Measurements from ENCODE around the gene NAA35. TPM values are rescaled to one million over a fixed set of nuclear protein-coding genes. Genes with fewer than 3 reads are reported as not detected.

NAA35 gene
- total and polyA plus RNA-seq, 3 donors from 2014 or later, result 32.8 to 41.4 (median 35.7) TPM

DNA sequence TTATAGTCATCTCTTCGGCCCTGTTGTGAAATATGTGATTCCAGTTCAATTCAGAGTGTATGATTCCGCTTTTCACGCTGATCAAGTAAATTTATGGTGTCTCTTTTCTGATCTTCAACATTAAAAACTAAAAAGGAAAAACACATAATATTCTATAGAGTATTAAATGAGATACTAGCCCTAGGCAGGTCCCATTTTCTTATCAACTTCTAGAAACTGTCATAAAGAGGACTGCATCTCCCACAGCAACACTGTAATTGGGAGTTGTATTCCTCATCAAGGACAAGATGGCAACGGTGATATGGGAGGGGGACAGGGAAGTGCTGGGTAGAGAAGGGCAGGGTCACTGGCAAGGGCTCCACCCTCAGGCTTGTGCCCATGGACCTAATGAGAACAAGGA is 86.8 kb downstream of the NAA35 start:
- intact Hi-C loops (cut with DNase I; ENCODE audit: low total_unique reads), result no loop called here

GRCh38 chr9:86034863-86035734 is 94.2 kb downstream of the NAA35 start:
- TF ChIP-seq, protein P1, sequence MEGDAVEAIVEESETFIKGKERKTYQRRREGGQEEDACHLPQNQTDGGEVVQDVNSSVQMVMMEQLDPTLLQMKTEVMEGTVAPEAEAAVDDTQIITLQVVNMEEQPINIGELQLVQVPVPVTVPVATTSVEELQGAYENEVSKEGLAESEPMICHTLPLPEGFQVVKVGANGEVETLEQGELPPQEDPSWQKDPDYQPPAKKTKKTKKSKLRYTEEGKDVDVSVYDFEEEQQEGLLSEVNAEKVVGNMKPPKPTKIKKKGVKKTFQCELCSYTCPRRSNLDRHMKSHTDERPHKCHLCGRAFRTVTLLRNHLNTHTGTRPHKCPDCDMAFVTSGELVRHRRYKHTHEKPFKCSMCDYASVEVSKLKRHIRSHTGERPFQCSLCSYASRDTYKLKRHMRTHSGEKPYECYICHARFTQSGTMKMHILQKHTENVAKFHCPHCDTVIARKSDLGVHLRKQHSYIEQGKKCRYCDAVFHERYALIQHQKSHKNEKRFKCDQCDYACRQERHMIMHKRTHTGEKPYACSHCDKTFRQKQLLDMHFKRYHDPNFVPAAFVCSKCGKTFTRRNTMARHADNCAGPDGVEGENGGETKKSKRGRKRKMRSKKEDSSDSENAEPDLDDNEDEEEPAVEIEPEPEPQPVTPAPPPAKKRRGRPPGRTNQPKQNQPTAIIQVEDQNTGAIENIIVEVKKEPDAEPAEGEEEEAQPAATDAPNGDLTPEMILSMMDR (IDR thresholded peaks at IDR 0.05), result no peak
- no peak for TF ChIP-seq POLR2A (IDR thresholded peaks at IDR 0.05)
- 80 to 86% methylated on average over 17 of the region's 17 CpGs for WGBS, 2 donors
- intact Hi-C loops (cut with DNase I; ENCODE audit: low total_unique reads), result no loop called here
- Histone ChIP-seq H3K4me1 (no peaks in the 10 kb centered on the region), H3K4me3 (no peak overlapping the region), H3K27me3 (no peaks in the 10 kb centered on the region), H3K9me3 (no peaks in the 10 kb centered on the region), H3K27ac (no peak overlapping the region), H3K36me3 (ENCODE audit: low read depth, missing control alignments) (no peaks in the 10 kb centered on the region)
- DNase-seq, result no peak

More for the DNA sequence above, 86.8 kb downstream of the NAA35 start:
- no peaks in the 10 kb centered on the region for H3K9me3 ChIP-seq
- WGBS, 2 donors, result 95% methylated on average over 4 of the region's 4 CpGs
- H3K27ac ChIP-seq, result no peak overlapping the region
- H3K4me3 ChIP-seq, result no peak overlapping the region
- no peak for DNase-seq
- no peaks in the 10 kb centered on the region for H3K27me3 ChIP-seq
- no peaks in the 10 kb centered on the region for H3K4me1 ChIP-seq
- no peaks in the 10 kb centered on the region for H3K36me3 ChIP-seq (ENCODE audit: low read depth, missing control alignments)
- TF ChIP-seq, protein P1 (IDR thresholded peaks at IDR 0.05), result no peak
- no peak for TF ChIP-seq POLR2A (IDR thresholded peaks at IDR 0.05)

DNA sequence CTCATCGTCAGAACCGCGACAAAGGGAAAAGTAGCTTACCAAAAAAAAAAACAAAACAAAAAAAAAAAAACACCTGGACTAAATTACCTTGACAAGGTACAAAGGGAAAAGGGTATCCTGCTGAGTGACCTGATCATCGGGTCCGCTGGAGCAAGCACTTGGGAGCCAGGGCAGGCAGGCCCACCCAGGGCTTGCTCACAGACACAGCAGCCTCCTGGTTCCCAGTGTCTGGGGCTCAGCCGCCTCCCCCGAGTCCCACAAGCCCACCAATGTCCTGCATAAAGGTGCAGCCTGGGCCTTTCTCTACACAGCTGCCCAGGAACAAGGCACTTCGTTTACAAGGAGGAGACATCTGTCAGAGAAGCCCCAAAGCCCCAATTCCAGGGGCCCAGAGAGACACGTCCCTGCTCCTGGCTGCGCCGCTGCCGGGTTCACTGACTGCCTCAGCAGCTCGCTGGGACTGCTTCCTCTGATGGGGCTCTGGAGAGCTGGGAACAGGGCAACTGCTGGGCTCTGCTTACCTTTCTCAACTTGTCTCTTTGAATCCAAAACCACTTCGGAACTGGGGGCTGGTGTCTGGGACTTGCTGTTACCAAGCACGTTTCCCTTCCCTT is 95.0 kb downstream of the NAA35 start:
- H3K4me3 ChIP-seq, result no peak overlapping the region
- H3K27me3 ChIP-seq, result no peaks in the 10 kb centered on the region
- no peak for TF ChIP-seq POLR2A (IDR thresholded peaks at IDR 0.05)
- TF ChIP-seq, protein P1 (IDR thresholded peaks at IDR 0.05), result no peak
- intact Hi-C loops (cut with DNase I; ENCODE audit: low total_unique reads), result no loop called here
- no peaks in the 10 kb centered on the region for H3K9me3 ChIP-seq
- H3K36me3 ChIP-seq (ENCODE audit: low read depth, missing control alignments), result no peaks in the 10 kb centered on the region
- no peak for DNase-seq
- no peak overlapping the region for H3K27ac ChIP-seq
- 89 to 94% methylated on average over 14 to 15 of the region's 15 CpGs for WGBS, 2 donors
- no peaks in the 10 kb centered on the region for H3K4me1 ChIP-seq

GRCh38 chr9:86036555-86036954 is 95.6 kb downstream of the NAA35 start:
- H3K4me3 ChIP-seq, result no peak overlapping the region
- DNase-seq, result no peak
- H3K36me3 ChIP-seq (ENCODE audit: low read depth, missing control alignments), result no peaks in the 10 kb centered on the region
- intact Hi-C loops (cut with DNase I; ENCODE audit: low total_unique reads), result no loop called here
- H3K27me3 ChIP-seq, result no peaks in the 10 kb centered on the region
- H3K4me1 ChIP-seq, result no peaks in the 10 kb centered on the region
- no peak overlapping the region for H3K27ac ChIP-seq
- no peaks in the 10 kb centered on the region for H3K9me3 ChIP-seq
- WGBS, 2 donors, result 92 to 95% methylated on average over 9 of the region's 9 CpGs
- no peak for TF ChIP-seq POLR2A (IDR thresholded peaks at IDR 0.05)
- TF ChIP-seq, protein P1 (IDR thresholded peaks at IDR 0.05), result no peak

Measured in testis (tissue), 3 donors.